Measurements from ENCODE around the gene S100A3.

S100A3 gene

DNA sequence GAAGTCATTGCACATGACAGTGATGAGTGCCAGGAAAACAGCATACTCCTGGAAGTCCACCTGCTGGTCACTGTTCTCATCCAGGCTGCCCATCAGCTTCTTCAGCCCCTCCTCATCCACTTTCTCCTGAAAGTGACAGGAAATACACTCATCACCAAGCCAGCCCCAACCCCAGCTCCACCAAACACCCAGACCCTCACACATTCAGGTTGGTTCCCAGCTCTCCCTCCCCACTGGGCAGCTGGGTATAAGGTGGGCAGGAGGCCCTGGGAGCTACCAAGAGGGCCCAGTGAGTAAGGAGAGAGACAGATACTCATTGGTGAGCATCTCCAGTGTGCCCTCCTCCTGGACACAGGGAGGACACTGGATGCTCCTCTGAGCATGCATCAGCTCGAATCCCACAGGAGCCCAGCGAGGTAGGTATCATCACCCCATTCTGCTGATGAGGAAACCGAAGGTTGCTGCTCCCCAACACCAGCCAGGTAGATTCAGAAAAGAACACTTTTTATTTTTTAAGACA lies 12.5 kb upstream of the S100A3 start:
- DNase-seq (ENCODE audit: insufficient read length, low spot score) (no peak), FAIRE-seq (no peak)
- TF ChIP-seq, protein P1, sequence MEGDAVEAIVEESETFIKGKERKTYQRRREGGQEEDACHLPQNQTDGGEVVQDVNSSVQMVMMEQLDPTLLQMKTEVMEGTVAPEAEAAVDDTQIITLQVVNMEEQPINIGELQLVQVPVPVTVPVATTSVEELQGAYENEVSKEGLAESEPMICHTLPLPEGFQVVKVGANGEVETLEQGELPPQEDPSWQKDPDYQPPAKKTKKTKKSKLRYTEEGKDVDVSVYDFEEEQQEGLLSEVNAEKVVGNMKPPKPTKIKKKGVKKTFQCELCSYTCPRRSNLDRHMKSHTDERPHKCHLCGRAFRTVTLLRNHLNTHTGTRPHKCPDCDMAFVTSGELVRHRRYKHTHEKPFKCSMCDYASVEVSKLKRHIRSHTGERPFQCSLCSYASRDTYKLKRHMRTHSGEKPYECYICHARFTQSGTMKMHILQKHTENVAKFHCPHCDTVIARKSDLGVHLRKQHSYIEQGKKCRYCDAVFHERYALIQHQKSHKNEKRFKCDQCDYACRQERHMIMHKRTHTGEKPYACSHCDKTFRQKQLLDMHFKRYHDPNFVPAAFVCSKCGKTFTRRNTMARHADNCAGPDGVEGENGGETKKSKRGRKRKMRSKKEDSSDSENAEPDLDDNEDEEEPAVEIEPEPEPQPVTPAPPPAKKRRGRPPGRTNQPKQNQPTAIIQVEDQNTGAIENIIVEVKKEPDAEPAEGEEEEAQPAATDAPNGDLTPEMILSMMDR (IDR thresholded peaks at IDR 0.05; ENCODE audit: insufficient read depth, missing control alignments): no peak

DNA sequence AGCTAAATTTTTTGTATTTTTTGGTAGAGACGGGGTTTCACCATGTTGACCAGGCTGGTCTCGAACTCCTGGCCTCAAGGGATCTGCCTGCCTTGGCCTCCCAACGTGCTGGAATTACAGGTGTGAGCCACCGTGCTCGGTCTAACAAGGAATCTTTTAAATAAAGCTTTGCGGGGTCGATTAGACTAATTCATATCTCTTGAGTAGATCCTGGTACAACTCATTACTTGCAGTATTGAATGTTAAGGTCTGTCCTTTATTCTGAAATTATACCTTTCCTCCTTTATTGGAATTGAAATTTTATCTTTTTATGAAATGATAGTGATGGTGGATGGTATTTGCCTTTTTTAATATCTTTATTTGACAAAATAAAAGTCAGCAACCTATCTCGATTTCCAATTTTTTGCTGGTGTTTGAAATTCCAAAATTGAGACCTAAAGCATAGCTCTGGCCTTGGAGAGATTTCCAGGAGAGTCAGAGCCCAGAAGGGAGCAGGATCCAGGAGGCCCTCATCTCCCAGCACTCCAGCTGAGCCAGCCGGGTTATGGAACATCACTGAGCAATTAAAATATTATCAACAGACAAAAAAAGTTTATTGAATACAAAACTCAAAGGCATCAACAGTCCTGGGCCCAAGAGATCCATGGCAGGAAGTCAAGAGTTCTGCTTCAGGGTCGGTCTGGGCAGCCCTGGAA lies 11.9 kb upstream of the S100A3 start:
- DNase-seq (ENCODE audit: insufficient read length, low spot score): no peak
- no peak for FAIRE-seq
- TF ChIP-seq, protein P1 (IDR thresholded peaks at IDR 0.05; ENCODE audit: insufficient read depth, missing control alignments): no peak

DNA sequence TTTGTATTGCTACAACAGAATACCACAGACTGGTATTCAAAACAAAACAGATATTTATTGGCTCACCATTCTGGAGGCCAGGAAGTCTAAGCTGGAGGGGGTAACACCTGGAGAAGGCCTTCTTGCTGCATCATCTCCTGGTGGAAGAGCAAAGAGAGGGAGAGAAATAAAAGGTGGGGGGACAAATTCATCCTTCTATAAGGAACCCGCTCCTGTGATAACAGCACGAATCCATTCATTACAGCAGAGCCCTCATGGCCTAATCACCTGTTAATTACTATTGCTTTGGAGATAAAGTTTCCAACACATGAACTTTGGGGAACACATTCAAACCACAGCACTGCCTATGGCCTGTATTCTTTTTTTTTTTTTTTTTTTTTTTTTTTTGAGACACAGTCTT lies 11.2 kb upstream of the S100A3 start:
- no peak for FAIRE-seq
- TF ChIP-seq, protein P1 (IDR thresholded peaks at IDR 0.05; ENCODE audit: insufficient read depth, missing control alignments): no peak
- no peak for DNase-seq (ENCODE audit: insufficient read length, low spot score)

DNA sequence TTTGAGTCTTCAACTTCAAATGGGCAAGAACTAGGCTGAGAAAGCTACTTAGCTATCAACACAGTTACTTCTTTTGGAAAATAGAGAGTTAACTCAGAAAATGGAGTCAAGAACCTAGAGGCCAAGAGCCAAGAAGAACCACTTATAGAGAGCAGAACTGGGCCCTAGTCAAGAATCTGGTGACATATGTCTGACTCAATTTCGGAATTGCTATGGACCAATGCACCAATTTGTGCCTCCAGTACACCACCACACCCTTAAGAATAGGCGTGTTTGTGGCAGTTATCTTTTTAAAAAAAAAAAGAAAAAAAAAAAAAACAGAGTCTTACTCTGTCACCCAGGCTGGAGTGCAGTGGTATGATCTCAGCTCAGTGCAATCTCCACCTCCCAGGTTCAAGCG lies 8.8 kb upstream of the S100A3 start:
- TF ChIP-seq, protein P1 (IDR thresholded peaks at IDR 0.05; ENCODE audit: insufficient read depth, missing control alignments): no peak
- DNase-seq (ENCODE audit: insufficient read length, low spot score) (no peak), FAIRE-seq (no peak)

DNA sequence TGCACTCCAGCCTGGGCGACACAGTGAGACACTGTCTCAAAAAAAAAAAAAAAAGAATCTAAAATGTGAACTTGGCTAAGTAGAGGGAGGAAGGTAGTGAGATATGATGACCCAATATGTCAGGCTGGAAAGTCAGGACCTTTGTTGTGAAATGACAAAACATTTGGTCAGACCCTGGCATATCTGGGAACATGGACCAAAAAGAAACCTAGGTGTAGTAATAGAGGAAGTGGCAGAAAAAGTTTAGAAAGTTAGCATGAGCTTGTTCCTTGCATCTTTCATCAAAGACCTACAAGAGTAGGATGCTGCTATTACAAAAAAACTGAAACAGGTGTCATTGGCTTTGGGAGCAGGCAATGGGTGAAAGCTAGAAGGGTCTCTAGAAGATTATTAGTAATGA lies 7.3 kb upstream of the S100A3 start:
- TF ChIP-seq, protein P1 (IDR thresholded peaks at IDR 0.05; ENCODE audit: insufficient read depth, missing control alignments): no peak
- no peak for DNase-seq (ENCODE audit: insufficient read length, low spot score)
- FAIRE-seq: no peak

DNA sequence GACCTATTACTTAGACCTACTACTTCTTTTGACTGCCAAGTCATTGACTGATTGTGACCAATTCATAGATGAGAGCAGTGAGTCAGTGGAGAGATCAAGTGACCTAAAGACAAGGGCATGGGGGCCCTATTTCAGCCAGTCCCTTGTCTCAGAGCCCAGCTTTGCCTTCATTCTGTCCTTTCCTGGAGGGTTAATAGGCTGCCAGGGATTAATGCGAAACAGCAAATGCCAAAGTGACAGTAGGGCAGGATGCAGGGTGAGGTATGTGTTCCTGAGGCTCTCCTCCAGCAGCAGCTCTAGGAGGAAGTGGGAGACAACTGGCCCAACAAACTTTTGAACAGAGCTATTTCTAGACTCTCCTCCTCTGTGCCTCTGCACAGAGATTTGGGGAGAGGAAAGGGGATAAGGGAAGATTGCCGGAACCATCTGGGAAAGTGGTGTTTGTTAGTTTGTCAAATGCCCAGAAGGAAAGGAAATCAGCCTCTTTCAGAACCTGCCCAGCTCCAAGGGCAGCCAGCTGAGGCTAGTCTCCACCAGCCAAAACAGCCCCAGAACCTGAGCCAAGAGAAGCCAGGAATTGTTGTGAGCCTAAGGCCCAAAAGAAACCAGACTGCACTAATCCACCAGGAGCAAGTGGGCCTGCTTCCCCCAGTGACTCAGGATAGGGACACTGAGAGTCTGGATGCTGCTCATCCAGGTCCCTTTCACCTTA lies 4.9 kb upstream of the S100A3 start:
- TF ChIP-seq, protein P1 (IDR thresholded peaks at IDR 0.05; ENCODE audit: insufficient read depth, missing control alignments): no peak
- DNase-seq (ENCODE audit: insufficient read length, low spot score) (no peak), FAIRE-seq (no peak)

DNA sequence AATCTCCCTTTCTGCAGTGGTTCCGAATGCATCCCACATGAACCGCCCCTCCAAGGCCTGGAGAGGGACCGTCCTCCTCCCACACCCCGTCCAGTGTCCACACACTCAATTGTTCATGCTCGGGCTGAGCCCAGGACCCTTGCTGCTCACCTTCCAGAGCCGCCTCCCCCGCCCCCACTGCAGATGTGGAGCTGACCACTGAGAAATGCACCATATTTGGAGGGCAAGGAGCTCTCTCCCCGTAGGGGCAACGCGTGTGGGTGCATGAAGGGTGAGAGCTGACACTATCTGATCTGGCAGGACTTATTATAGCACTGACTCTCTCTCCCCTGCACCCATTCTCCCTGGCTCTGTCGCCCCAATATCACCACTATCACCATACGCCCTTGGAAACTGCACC lies 4.0 kb upstream of the S100A3 start:
- TF ChIP-seq, protein P1 (IDR thresholded peaks at IDR 0.05; ENCODE audit: insufficient read depth, missing control alignments): no peak
- FAIRE-seq (no peak), DNase-seq (ENCODE audit: insufficient read length, low spot score) (no peak)

All from D721Med (cell line).